ENCODE data around the gene EEF1AKMT3. TPM values are rescaled to one million over a fixed set of nuclear protein-coding genes. Genes with fewer than 3 reads are reported as not detected.
"Not testable (repeated sequence)": the region's sequence is repeated elsewhere in the genome, so short reads cannot be mapped to it uniquely, and the experiment has no call there.

Gene EEF1AKMT3
- total RNA-seq, 1 experiment from 2014 or later, result 100 TPM

DNA sequence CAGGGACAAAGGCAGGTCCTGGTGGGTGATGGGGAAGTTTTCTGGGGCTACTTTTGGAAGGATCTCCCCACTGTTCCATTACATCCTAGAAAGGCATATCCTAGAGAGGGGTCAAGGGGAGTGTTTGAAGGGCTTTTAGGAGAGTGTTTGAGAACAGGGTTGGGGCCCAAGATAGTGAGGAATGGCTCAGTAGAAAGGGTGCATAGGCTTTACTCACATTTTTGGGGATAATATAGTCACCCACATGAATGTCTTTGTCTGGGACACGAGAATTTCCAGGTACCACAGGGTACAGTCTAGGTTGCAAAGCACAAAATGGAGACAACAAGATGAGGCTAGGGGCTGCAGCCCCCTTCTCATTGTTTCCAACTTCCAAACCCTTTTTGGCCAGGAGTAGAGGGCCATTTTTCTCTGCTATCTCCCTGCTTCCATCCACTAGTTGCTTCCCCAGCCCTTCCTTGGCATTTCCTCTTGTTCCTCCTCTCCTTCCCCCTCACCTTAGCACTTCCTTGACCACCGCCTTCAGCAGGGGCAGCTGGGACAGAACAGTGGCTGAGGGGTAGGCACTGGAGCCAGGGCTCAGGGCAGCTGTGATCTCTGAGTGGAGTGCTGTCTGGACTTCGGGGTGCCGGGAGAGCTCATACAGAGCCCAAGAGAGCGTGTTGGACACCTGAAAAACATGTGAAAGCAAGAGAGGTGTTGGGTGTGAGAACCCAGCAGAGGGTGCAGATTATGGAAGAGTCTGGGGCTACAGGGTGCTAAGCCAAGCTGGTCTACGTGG is 8.3 kb upstream of the EEF1AKMT3 start:
- Histone ChIP-seq H3K4me1 (peaks cover 5% of the 10 kb centered on the region; the same call in 1 of the 2 replicates), H3K4me3 (no peak overlapping the region), H3K27ac (no peak overlapping the region), H3K9me3 (replicated peaks) (no peaks in the 10 kb centered on the region), H3K36me3 (peaks cover 73% of the 10 kb centered on the region), H3K27me3 (no peaks in the 10 kb centered on the region)
- peak in 1 of 2 experiments; percentile 62 for DNase-seq

DNA sequence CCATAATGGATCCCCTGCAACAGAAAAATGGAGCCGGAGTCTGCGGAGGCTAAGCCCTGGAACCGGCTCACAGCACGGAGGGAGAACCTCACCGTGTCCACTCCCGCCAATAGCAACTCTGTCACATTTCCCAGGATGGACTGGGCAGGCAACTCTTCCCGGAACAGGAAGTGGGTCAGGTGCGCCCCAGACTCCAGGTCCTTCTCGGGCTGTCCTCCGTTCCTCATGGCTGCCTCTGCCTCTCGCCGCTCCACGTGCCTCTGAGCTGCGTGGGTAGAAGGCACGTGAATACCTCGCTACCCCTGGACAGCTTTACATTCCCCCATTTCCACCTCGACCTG is 7.8 kb upstream of the EEF1AKMT3 start:
- H3K36me3 ChIP-seq, result peaks cover 76% of the 10 kb centered on the region
- H3K4me1 ChIP-seq, result peaks cover 5% of the 10 kb centered on the region; the same call in 1 of the 2 replicates
- no peaks in the 10 kb centered on the region for H3K9me3 ChIP-seq (replicated peaks)
- H3K27ac ChIP-seq, result no peak overlapping the region
- H3K4me3 ChIP-seq, result no peak overlapping the region
- no peaks in the 10 kb centered on the region for H3K27me3 ChIP-seq
- peak; percentile 62 to 67 for DNase-seq

GRCh38 chr12:57765003-57765697 is 7.3 kb upstream of the EEF1AKMT3 start:
- H3K36me3 ChIP-seq, result peaks cover 81% of the 10 kb centered on the region
- no peaks in the 10 kb centered on the region for H3K27me3 ChIP-seq
- H3K4me3 ChIP-seq, result no peak overlapping the region
- H3K4me1 ChIP-seq, result peaks cover 5% of the 10 kb centered on the region; the same call in 1 of the 2 replicates
- DNase-seq, result peak; percentile 64 to 74
- no peak overlapping the region for H3K27ac ChIP-seq
- no peaks in the 10 kb centered on the region for H3K9me3 ChIP-seq (replicated peaks)

DNA sequence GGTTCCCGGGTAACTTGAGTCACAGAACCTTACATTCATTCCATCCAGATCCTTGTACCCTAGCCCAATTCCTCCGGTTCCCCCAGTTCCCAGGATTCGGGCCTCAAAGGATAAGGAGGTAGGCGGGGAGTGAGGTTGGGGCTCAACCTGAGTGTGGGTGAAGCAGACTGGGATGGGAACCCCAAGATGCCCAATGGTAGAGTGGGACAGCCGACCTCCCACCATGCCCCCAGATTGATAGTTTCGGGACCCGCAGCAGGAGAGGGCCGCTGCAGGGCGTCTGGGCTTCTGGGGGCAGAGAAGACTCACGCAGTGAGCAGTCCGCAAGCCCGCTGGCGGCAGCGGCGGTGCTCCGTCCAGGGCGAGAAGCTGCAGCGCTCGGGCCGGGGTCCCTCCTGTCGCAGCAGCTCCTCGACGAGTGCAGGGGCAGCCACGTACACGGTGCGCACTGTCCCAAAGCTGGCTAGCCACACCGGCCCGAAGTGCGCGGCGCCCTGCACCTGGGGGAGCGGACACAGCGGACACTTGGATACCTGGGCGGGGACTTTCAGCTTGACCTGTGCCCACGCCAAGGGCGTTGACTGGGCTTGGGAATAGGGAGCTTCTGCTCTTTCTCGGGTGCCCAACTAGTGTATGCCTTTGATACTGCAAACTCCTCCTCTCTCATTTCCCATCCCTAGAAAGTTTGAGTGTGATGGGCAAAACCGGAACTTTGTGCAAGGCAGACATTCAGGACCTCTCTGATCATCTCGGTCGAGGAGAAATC is 6.5 kb upstream of the EEF1AKMT3 start:
- DNase-seq, result peak; percentile 65 to 68
- H3K27ac ChIP-seq, result no peak overlapping the region
- H3K9me3 ChIP-seq (replicated peaks), result no peaks in the 10 kb centered on the region
- no peak overlapping the region for H3K4me3 ChIP-seq
- H3K4me1 ChIP-seq, result peaks cover 6% of the 10 kb centered on the region
- H3K27me3 ChIP-seq, result no peaks in the 10 kb centered on the region
- H3K36me3 ChIP-seq, result peaks cover 84% of the 10 kb centered on the region

DNA sequence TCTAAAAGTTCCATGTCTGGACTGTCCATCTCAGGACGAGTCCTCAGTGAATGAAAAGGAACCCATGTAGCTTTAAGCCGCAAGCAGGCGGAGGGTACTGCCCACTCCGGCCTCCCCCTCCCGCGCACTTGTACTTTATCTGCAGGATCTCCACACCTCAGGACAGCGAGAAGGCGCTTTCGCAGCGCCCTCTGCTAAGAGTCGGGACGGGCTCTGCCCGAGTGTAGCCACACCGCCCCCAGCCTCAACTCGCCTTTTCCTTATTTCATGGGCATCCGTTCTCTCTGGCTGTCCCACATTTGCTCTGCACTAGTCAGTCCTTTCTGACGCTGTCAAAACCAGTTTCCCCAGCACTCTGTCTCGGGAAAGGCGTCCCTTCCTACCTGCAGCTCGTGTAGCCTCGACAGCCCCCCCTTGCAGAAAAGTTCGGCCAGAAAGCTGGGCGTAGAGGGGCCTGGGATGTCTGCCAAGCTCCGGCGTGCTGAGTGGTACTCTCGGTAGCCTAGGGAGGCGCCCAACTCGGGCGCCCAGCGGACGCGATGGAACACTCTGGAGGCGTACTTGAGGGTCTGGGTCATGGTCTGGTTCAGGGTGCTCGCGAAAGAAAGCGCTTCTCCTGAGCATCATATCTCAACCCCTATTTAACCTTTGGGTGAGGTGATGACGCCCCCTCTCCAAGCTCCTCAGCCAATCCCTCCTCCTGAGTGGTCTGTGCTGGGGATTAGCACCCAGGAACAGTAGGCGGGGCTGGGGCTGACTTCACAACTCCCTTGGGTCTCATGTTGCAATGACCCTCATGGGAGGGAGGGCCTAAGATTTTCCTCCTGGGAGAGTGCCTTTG is 5.7 kb upstream of the EEF1AKMT3 start, which contains the start of gene CYP27B1:
CYP27B1 (minus strand) TSS at position 615 of the 841 bp plus-strand sequence; CDS start at position 578, 37 bp downstream.
- DNase-seq, result peak in 1 of 2 experiments; percentile 89
- Histone ChIP-seq H3K4me3 (no peak within 1 kb of the TSS), H3K27me3 (no peaks in the 10 kb centered on the region), H3K27ac (no peak within 1 kb of the TSS), H3K36me3 (peaks cover 83% of the 10 kb centered on the region), H3K4me1 (peaks cover 9% of the 10 kb centered on the region), H3K9me3 (replicated peaks) (no peaks in the 10 kb centered on the region)

DNA sequence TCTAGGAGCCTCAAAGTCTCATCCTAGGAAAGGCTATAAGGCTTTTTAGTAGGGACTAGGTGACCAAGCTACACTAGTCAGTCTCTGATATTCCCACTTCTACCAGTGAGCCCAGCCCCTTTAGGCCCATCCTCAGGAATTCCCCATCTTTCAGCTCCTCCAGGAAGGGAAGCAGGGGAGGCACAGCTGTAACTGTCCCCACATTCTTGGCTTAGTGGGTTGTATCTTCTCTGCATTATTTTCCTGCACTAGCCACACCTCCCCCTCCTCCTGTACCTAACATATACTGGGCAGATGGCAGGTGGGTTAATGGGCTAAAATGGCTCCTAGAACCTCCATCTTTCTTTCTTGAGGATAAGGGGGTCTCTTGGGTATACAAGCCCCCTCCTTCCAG is 5.1 kb upstream of the EEF1AKMT3 start:
- peak; percentile 72 to 75 for DNase-seq
- Histone ChIP-seq H3K27me3 (no peaks in the 10 kb centered on the region), H3K4me3 (no peak overlapping the region), H3K9me3 (replicated peaks) (no peaks in the 10 kb centered on the region), H3K27ac (no peak overlapping the region), H3K36me3 (peaks cover 76% of the 10 kb centered on the region), H3K4me1 (peaks cover 9% of the 10 kb centered on the region)

GRCh38 chr12:57767876-57768275 is 4.5 kb upstream of the EEF1AKMT3 start:
- Histone ChIP-seq H3K4me1 (peaks cover 9% of the 10 kb centered on the region), H3K27me3 (no peaks in the 10 kb centered on the region)

GRCh38 chr12:57769594-57769993 is 2.8 kb upstream of the EEF1AKMT3 start:
- H3K36me3 ChIP-seq, result peaks cover 56% of the 10 kb centered on the region

More at GRCh38 chr12:57767876-57768275, 4.5 kb upstream of the EEF1AKMT3 start:
- Histone ChIP-seq H3K4me3 (no peak overlapping the region), H3K27ac (no peak overlapping the region), H3K36me3 (peaks cover 71% of the 10 kb centered on the region), H3K9me3 (replicated peaks) (no peaks in the 10 kb centered on the region)
- no peak for DNase-seq

GRCh38 chr12:57770734-57771133 is 1.7 kb upstream of the EEF1AKMT3 start:
- Histone ChIP-seq H3K36me3 (peaks cover 49% of the 10 kb centered on the region), H3K4me3 (peak overlapping the region; percentile 78), H3K27ac (no peak overlapping the region)

More at GRCh38 chr12:57769594-57769993, 2.8 kb upstream of the EEF1AKMT3 start:
- Histone ChIP-seq H3K27me3 (no peaks in the 10 kb centered on the region), H3K4me3 (no peak overlapping the region), H3K27ac (no peak overlapping the region), H3K4me1 (peaks cover 14% of the 10 kb centered on the region), H3K9me3 (replicated peaks) (no peaks in the 10 kb centered on the region)
- peak in 1 of 2 experiments; percentile 68 for DNase-seq

DNA sequence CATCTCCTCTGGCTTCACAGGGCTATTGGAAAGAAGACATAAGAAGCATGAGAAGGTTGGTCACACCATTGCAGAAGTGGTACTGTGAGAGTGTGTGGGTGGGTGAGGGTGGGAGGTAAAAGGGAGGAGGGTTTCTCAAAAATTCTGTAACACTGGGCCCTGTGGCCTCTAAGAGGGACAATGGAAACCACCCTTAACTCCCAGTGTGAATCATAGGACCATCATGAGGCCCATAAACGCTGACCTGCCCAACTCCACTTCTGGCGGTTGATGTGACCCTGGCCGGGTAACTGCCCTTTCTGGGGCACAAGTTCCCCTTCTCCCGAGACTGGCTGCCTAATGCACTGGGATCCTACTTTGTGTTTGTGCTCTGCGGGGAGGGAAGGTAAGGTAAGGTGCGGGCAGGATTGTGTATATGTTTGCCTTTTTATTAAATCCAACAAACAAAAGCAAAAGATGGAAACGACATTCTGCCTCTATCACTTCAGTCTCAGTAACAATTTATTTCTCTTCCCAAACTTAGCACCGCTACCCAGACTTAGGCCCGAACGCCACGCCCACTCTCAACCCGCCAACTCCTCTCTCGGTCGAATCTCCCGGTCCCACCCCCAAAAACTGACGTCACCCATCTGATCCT is 1.1 kb upstream of the EEF1AKMT3 start:
- H3K36me3 ChIP-seq, result peaks cover 47% of the 10 kb centered on the region
- peak overlapping the region; percentile 78 for H3K4me3 ChIP-seq
- peak; percentile 100 for DNase-seq
- peaks cover 14% of the 10 kb centered on the region for H3K4me1 ChIP-seq
- no peaks in the 10 kb centered on the region for H3K27me3 ChIP-seq
- no peaks in the 10 kb centered on the region for H3K9me3 ChIP-seq (replicated peaks)
- peak overlapping the region; percentile 91 for H3K27ac ChIP-seq

More at GRCh38 chr12:57770734-57771133, 1.7 kb upstream of the EEF1AKMT3 start:
- H3K4me1 ChIP-seq, result peaks cover 14% of the 10 kb centered on the region
- H3K27me3 ChIP-seq, result no peaks in the 10 kb centered on the region
- H3K9me3 ChIP-seq (replicated peaks), result no peaks in the 10 kb centered on the region
- DNase-seq, result peak in 1 of 2 experiments; percentile 74

DNA sequence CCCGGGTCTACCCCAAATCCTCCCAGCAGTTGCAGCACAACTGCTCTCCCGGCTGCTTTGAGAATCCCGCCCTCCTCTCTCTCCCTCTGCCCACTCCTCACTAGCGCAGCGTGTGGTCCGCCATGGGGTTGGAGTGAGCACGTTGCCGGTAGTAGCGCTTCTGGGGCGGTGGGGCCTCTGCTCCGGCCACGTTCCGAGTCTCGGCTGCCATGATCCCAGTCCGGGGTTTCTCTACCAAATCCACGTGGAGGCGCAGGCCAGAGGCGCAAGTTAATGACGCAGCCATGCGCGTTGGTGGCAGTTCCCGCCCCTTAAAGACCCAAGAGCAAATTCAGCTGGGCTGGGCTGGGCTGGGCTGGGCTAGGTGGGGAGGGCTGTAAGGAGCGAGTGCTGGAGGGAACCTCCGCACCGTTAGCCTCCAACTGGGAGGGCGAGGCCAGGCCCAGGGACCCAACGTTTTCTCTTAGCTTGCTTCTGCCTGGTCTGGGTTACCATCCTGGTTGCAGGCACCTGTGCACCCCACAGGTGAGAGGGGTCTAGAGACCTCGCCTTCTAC is 463 bp upstream of the EEF1AKMT3 start, which contains the start of gene METTL1:
METTL1 (minus strand) TSS at position 233 of the 556 bp plus-strand sequence; CDS start at position 211, 22 bp downstream.
- Histone ChIP-seq H3K27ac (peak within 1 kb of the TSS; percentile 91), H3K4me1 (peaks cover 14% of the 10 kb centered on the region), H3K9me3 (replicated peaks) (no peaks in the 10 kb centered on the region), H3K27me3 (no peaks in the 10 kb centered on the region), H3K36me3 (peaks cover 41% of the 10 kb centered on the region), H3K4me3 (peak within 1 kb of the TSS; percentile 78)
- DNase-seq, result peak; percentile 100

DNA sequence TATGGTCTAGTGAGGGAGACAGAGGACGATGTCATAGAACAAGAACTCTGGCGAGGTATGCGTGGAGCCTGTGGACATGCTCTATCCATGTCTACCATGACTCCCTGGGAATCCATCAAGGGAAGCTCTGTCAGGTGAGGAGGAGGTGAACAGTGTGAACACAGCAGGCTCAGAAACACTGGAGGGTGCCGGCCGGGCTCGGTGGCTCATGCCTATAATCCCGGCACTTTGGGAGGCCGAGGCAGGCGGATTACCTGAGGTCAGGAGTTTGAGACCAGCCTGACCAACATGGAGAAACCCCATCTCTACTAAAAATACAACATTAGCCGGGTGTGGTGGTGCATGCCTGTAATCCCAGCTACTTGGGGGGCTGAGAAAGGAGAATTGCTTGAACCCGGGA is 2.2 kb downstream of the EEF1AKMT3 start:
- H3K9me3 ChIP-seq (replicated peaks); H3K27ac ChIP-seq; H3K4me1 ChIP-seq; H3K4me3 ChIP-seq; H3K27me3 ChIP-seq; DNase-seq: not testable (repeated sequence)
- peaks cover 20% of the 10 kb centered on the region for H3K36me3 ChIP-seq

DNA sequence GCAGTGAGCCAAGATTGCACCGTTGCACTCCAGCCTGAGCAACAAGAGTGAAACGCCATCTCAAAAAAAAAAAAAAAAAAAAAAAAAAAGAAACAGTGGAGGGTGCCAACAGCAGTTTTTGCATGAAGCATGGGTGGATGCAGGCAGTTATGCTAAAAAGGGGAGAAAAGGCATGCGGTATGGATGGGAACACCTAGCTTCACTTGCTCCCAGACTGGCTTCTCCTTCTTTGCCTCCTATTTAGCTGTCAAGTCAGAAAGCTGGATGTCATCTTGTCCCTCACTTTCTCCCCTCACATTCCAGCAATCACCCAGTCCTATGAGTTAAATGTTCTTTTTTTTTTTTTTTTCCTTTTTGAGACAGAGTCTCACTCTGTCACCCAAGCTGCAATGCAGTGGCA is 2.6 kb downstream of the EEF1AKMT3 start:
- Histone ChIP-seq H3K27ac (no peak overlapping the region), H3K4me1 (peaks cover 9% of the 10 kb centered on the region), H3K36me3 (peaks cover 16% of the 10 kb centered on the region), H3K9me3 (replicated peaks) (no peaks in the 10 kb centered on the region), H3K4me3 (no peak overlapping the region), H3K27me3 (no peaks in the 10 kb centered on the region)
- DNase-seq, result no peak

All from SJCRH30 (cell line).